ENCODE results near the gene SRGAP2B. TPM values are rescaled to one million over a fixed set of nuclear protein-coding genes. Genes with fewer than 3 reads are reported as not detected.
"Not testable (repeated sequence)": the region's sequence is repeated elsewhere in the genome, so short reads cannot be mapped to it uniquely, and the experiment has no call there.

Gene SRGAP2B
- total and polyA plus RNA-seq, 5 experiments from 2014 or later, result 0.54 to 15.2 (median 0.99) TPM

GRCh38 chr1:145077872-145078786 lies 17.0 kb downstream of the SRGAP2B start:
- H3K4me3 Mint-ChIP-seq, ATAC-seq, H3K27ac Mint-ChIP-seq, H3K4me1 Mint-ChIP-seq, H3K36me3 Mint-ChIP-seq, H3K27me3 Mint-ChIP-seq, H3K9me3 Mint-ChIP-seq, POLR2A ChIA-PET, DNase-seq: not testable (repeated sequence)

- DNase-seq, ATAC-seq, H3K4me3 Mint-ChIP-seq, H3K27ac Mint-ChIP-seq, H3K9me3 Mint-ChIP-seq, H3K27me3 Mint-ChIP-seq, H3K36me3 Mint-ChIP-seq, POLR2A ChIA-PET, H3K4me1 Mint-ChIP-seq: not testable (repeated sequence)
Observed at GRCh38 chr1:145076877-145077276, 18.3 kb downstream of the SRGAP2B start.

- H3K4me3 Mint-ChIP-seq, H3K4me1 Mint-ChIP-seq: not testable (repeated sequence)
Observed at GRCh38 chr1:145074021-145074559, 21.0 kb downstream of the SRGAP2B start.

GRCh38 chr1:145071569-145071968 lies 23.6 kb downstream of the SRGAP2B start:
- ATAC-seq, H3K36me3 Mint-ChIP-seq, H3K27ac Mint-ChIP-seq, POLR2A ChIA-PET, H3K4me1 Mint-ChIP-seq, H3K9me3 Mint-ChIP-seq, H3K4me3 Mint-ChIP-seq, DNase-seq, H3K27me3 Mint-ChIP-seq: not testable (repeated sequence)

More at GRCh38 chr1:145074021-145074559, 21.0 kb downstream of the SRGAP2B start:
- DNase-seq, ATAC-seq, POLR2A ChIA-PET, H3K36me3 Mint-ChIP-seq, H3K27me3 Mint-ChIP-seq, H3K9me3 Mint-ChIP-seq, H3K27ac Mint-ChIP-seq: not testable (repeated sequence)

- H3K27ac Mint-ChIP-seq, POLR2A ChIA-PET, H3K36me3 Mint-ChIP-seq, ATAC-seq, H3K27me3 Mint-ChIP-seq, H3K4me3 Mint-ChIP-seq, H3K9me3 Mint-ChIP-seq, DNase-seq, H3K4me1 Mint-ChIP-seq: not testable (repeated sequence)
Observed at GRCh38 chr1:145066486-145066885, 28.6 kb downstream of the SRGAP2B start.

- H3K9me3 Mint-ChIP-seq, H3K27me3 Mint-ChIP-seq, H3K4me1 Mint-ChIP-seq, H3K27ac Mint-ChIP-seq, H3K36me3 Mint-ChIP-seq, DNase-seq, H3K4me3 Mint-ChIP-seq, POLR2A ChIA-PET: not testable (repeated sequence)
- ATAC-seq, result peak; percentile 41 to 61
Observed at GRCh38 chr1:145065194-145065826, 29.8 kb downstream of the SRGAP2B start.

- H3K4me1 Mint-ChIP-seq, DNase-seq, POLR2A ChIA-PET, ATAC-seq, H3K36me3 Mint-ChIP-seq, H3K27me3 Mint-ChIP-seq, H3K27ac Mint-ChIP-seq, H3K4me3 Mint-ChIP-seq, H3K9me3 Mint-ChIP-seq: not testable (repeated sequence)
Observed at GRCh38 chr1:145063941-145064648, 31.0 kb downstream of the SRGAP2B start.

- H3K9me3 Mint-ChIP-seq, POLR2A ChIA-PET, H3K36me3 Mint-ChIP-seq, H3K27me3 Mint-ChIP-seq, DNase-seq, H3K4me1 Mint-ChIP-seq, H3K4me3 Mint-ChIP-seq, ATAC-seq, H3K27ac Mint-ChIP-seq: not testable (repeated sequence)
Observed at GRCh38 chr1:145063285-145063684, 31.8 kb downstream of the SRGAP2B start.

GRCh38 chr1:145058184-145058583 lies 36.9 kb downstream of the SRGAP2B start:
- H3K4me1 Mint-ChIP-seq, H3K27ac Mint-ChIP-seq, DNase-seq, H3K9me3 Mint-ChIP-seq, H3K36me3 Mint-ChIP-seq, ATAC-seq, POLR2A ChIA-PET, H3K4me3 Mint-ChIP-seq, H3K27me3 Mint-ChIP-seq: not testable (repeated sequence)

- ATAC-seq, result peak in 1 of 2 donors; percentile 42
- DNase-seq, POLR2A ChIA-PET: not testable (repeated sequence)
Observed at GRCh38 chr1:145055217-145055760, 39.8 kb downstream of the SRGAP2B start.

GRCh38 chr1:145053428-145053827 lies 41.7 kb downstream of the SRGAP2B start:
- H3K27me3 Mint-ChIP-seq, H3K4me1 Mint-ChIP-seq, H3K4me3 Mint-ChIP-seq, DNase-seq, H3K9me3 Mint-ChIP-seq, ATAC-seq, H3K27ac Mint-ChIP-seq, POLR2A ChIA-PET, H3K36me3 Mint-ChIP-seq: not testable (repeated sequence)

More at GRCh38 chr1:145055217-145055760, 39.8 kb downstream of the SRGAP2B start:
- not testable (repeated sequence) for H3K9me3 Mint-ChIP-seq, H3K4me3 Mint-ChIP-seq, H3K4me1 Mint-ChIP-seq, H3K27me3 Mint-ChIP-seq, H3K27ac Mint-ChIP-seq, H3K36me3 Mint-ChIP-seq

- DNase-seq, H3K27ac Mint-ChIP-seq, H3K36me3 Mint-ChIP-seq, H3K4me1 Mint-ChIP-seq, H3K9me3 Mint-ChIP-seq, POLR2A ChIA-PET, H3K27me3 Mint-ChIP-seq, ATAC-seq, H3K4me3 Mint-ChIP-seq: not testable (repeated sequence)
Observed at GRCh38 chr1:145052019-145052776, 42.9 kb downstream of the SRGAP2B start.

Data from naive thymus-derived CD8-positive, alpha-beta T cell (primary cell).